Measurements from ENCODE around the gene DCXR. TPM values are rescaled to one million over a fixed set of nuclear protein-coding genes. Genes with fewer than 3 reads are reported as not detected.
"Not testable (repeated sequence)": the region's sequence is repeated elsewhere in the genome, so short reads cannot be mapped to it uniquely, and the experiment has no call there.

Gene DCXR
- total and polyA plus RNA-seq, 2 donors (not counting 3 experiments of a cell fraction or from before 2014, with no cell fraction given): 93.0 to 178 TPM

GRCh38 chr17:82039695-82040299 is 2.3 kb upstream of the DCXR start:
- H4K20me1 ChIP-seq (replicated peaks; ENCODE audit: control insufficient read depth, extremely low read depth, insufficient read depth, low read length): no peaks in the 10 kb centered on the region
- H3K9me3 ChIP-seq (replicated peaks; ENCODE audit: control insufficient read depth, insufficient read depth, low read length): no peaks in the 10 kb centered on the region
- no peak overlapping the region for H3K9ac ChIP-seq (replicated peaks; ENCODE audit: extremely low read depth, insufficient read depth, low read length)
- intact Hi-C loops (cut with micrococcal nuclease) (loop anchor here (10.0 kb wide), 2 partner anchors 195 to 375 kb away; partner anchors contain the start of genes HEXD and OGFOD3), dilution Hi-C loops (cut with MboI; ENCODE audit: extremely low pct_ligation_motif_present, low sequenced_read_pairs) (no loop called here)
- FAIRE-seq (no peak), DNase-seq (ENCODE audit: low read depth, low spot score) (no peak)
- H2AFZ ChIP-seq (ENCODE audit: low read depth, low read length): no peak overlapping the region
- no peak overlapping the region for H3K4me3 ChIP-seq (replicated peaks in 1 of 3; ENCODE audit: insufficient read depth in 1 of 3, low read depth in 1 of 3, low read length in 3 of 3)
- ChIA-PET CTCF (interaction anchor here (0.5 kb wide), 1 partner anchor 454 kb away, joined by 3 read pairs; no protein-coding TSS in a partner anchor), POLR2A (no interaction called here)
- H3K4me2 ChIP-seq (ENCODE audit: insufficient read depth, low read length): no peak overlapping the region
- H3K79me2 ChIP-seq (ENCODE audit: control insufficient read depth, insufficient read depth, low read length): peaks cover 2% of the 10 kb centered on the region
- H3K36me3 ChIP-seq (ENCODE audit: control insufficient read depth in 2 of 2, extremely low read depth in 1 of 2, insufficient read depth in 2 of 2, low read length in 2 of 2): no peaks in the 10 kb centered on the region
- no peaks in the 10 kb centered on the region for H3K27me3 ChIP-seq (ENCODE audit: control insufficient read depth in 2 of 2, insufficient read depth in 2 of 2, low read length in 2 of 2)
- TF ChIP-seq EZH2 (IDR thresholded peaks at IDR 0.05; ENCODE audit: borderline replicate concordance, low read depth, low read length, severe bottlenecking) (no peak), POLR2AphosphoS5 (IDR thresholded peaks at IDR 0.05; ENCODE audit: insufficient read depth, low read depth, low read length) (no peak), POLR2A (IDR thresholded peaks at IDR 0.05; ENCODE audit: low read depth, low read length) (no peak), MYC (IDR thresholded peaks at IDR 0.05; ENCODE audit: low read depth, low read length) (no peak), JUN (IDR thresholded peaks at IDR 0.05; ENCODE audit: borderline replicate concordance, insufficient read depth, insufficient read length, low read depth) (no peak), GATA2 (IDR thresholded peaks at IDR 0.05; ENCODE audit: insufficient read depth, insufficient read length, low read depth, low read length) (no peak), FOS (IDR thresholded peaks at IDR 0.05; ENCODE audit: borderline replicate concordance, insufficient read depth, low read length) (no peak), CTCF (IDR thresholded peaks at IDR 0.05; ENCODE audit: extremely low read depth in 1 of 2, insufficient read depth in 1 of 2, low read depth in 1 of 2, low read length in 2 of 2) (no peak), MAX (IDR thresholded peaks at IDR 0.05; ENCODE audit: insufficient read depth, insufficient read length) (no peak)
- no peaks in the 10 kb centered on the region for H3K9me1 ChIP-seq (replicated peaks; ENCODE audit: control insufficient read depth, extremely low read depth, insufficient read depth, low read length)
- BruUV-seq (replicated peaks): no TSS peak
- H3K27ac ChIP-seq (ENCODE audit: insufficient read depth, low read depth, low read length): no peak overlapping the region
- H3K4me1 ChIP-seq (ENCODE audit: control insufficient read depth, extremely low read depth, insufficient read depth, low read length): peaks cover 6% of the 10 kb centered on the region

- CTCF ChIA-PET: interaction anchor here (1.5 kb wide), 1 partner anchor 12 kb away, joined by 18 read pairs; the partner anchor contains the start of genes GPS1 and RFNG
- dilution Hi-C loops (cut with MboI; ENCODE audit: extremely low pct_ligation_motif_present, low sequenced_read_pairs): not testable (repeated sequence)
Measured at GRCh38 chr17:82038796-82039409, 1.4 kb upstream of the DCXR start.

More at GRCh38 chr17:82038796-82039409, 1.4 kb upstream of the DCXR start:
- H3K27ac ChIP-seq (ENCODE audit: insufficient read depth, low read depth, low read length); DNase-seq (ENCODE audit: low read depth, low spot score); H3K27me3 ChIP-seq (ENCODE audit: control insufficient read depth in 2 of 2, insufficient read depth in 2 of 2, low read length in 2 of 2); FAIRE-seq; H3K4me1 ChIP-seq (ENCODE audit: control insufficient read depth, extremely low read depth, insufficient read depth, low read length); H3K4me2 ChIP-seq (ENCODE audit: insufficient read depth, low read length); H3K4me3 ChIP-seq (replicated peaks in 1 of 3; ENCODE audit: insufficient read depth in 1 of 3, low read depth in 1 of 3, low read length in 3 of 3); H4K20me1 ChIP-seq (replicated peaks; ENCODE audit: control insufficient read depth, extremely low read depth, insufficient read depth, low read length); H3K9me1 ChIP-seq (replicated peaks; ENCODE audit: control insufficient read depth, extremely low read depth, insufficient read depth, low read length); H3K9me3 ChIP-seq (replicated peaks; ENCODE audit: control insufficient read depth, insufficient read depth, low read length); H3K9ac ChIP-seq (replicated peaks; ENCODE audit: extremely low read depth, insufficient read depth, low read length); POLR2A ChIA-PET; H3K36me3 ChIP-seq (ENCODE audit: control insufficient read depth in 2 of 2, extremely low read depth in 1 of 2, insufficient read depth in 2 of 2, low read length in 2 of 2); BruUV-seq (replicated peaks); H3K79me2 ChIP-seq (ENCODE audit: control insufficient read depth, insufficient read depth, low read length); H2AFZ ChIP-seq (ENCODE audit: low read depth, low read length): not testable (repeated sequence)
- intact Hi-C loops (cut with micrococcal nuclease): loop anchor here (10.0 kb wide), 2 partner anchors 196 to 376 kb away; partner anchors contain the start of genes HEXD and OGFOD3

All from endothelial cell of umbilical vein (primary cell).